Brain microvascular endothelial cell (primary cell): ENCODE measurements around the gene SMU1.
A peak's percentile ranks its signal among the peaks of the same experiment; 100 is the strongest.

Experiments
- DNase-seq: peaks from one replicate; pipeline ENCODE4 v3.0.0-alpha.2; 2020
- H3K27ac ChIP-seq: fragments of 250-450 bp; sonication (Bioruptor Pico); 2 replicates; pipeline ENCODE4 v1.5.1; 2020; ENCODE audit warnings: mild to moderate bottlenecking, moderate library complexity
- H3K27me3 ChIP-seq: fragments of 250-450 bp; sonication (Bioruptor Pico); replicated peaks from 2 replicates; pipeline ENCODE4 v1.5.1; 2020; ENCODE audit warnings: mild to moderate bottlenecking
- H3K36me3 ChIP-seq: fragments of 250-450 bp; sonication (Bioruptor Pico); replicated peaks from 2 replicates; pipeline ENCODE4 v1.5.1; 2020; ENCODE audit warnings: mild to moderate bottlenecking
- H3K4me3 ChIP-seq: 2 replicates; pipeline ENCODE4 v1.5.1; 2011; ENCODE audit warnings: low read depth, mild to moderate bottlenecking, control low read depth, low read length, moderate library complexity
- CTCF ChIP-seq: IDR thresholded peaks from 2 replicates; pipeline ENCODE4 v1.5.1; 2011; ENCODE audit warnings: low read depth, mild to moderate bottlenecking, moderate library complexity, low read length, control low read depth, inconsistent platforms; ENCODE audit errors: missing control alignments
- in situ Hi-C: cut with HindIII; loops from 2 replicates; pipeline ENCODE4 v1.10.0; 2017; ENCODE audit warnings: low sequenced_read_pairs, low pct_ligation_motif_present

SMU1 gene

GRCh38 chr9:33076046-33077004 lies at the start of gene SMU1:
TSS of gene SMU1 (minus strand) at chr9:33076674. CDS start at chr9:33076608, 66 bp downstream.
- peak within 1 kb of the TSS; percentile 91 for H3K27ac ChIP-seq
- peaks cover 8% of the 10 kb centered on the region for H3K36me3 ChIP-seq
- no peak for TF ChIP-seq CTCF
- DNase-seq, result peak; percentile 95
- peak within 1 kb of the TSS; percentile 98 for H3K4me3 ChIP-seq
- in situ Hi-C loops, result no loop called here
- no peaks in the 10 kb centered on the region for H3K27me3 ChIP-seq

- no peak overlapping the region for H3K27ac ChIP-seq
- no peak overlapping the region for H3K4me3 ChIP-seq
- no peak for TF ChIP-seq CTCF
- in situ Hi-C loops, result no loop called here
- H3K27me3 ChIP-seq, result no peaks in the 10 kb centered on the region
- H3K36me3 ChIP-seq, result peaks cover 22% of the 10 kb centered on the region
- DNase-seq, result no peak
These were observed 49.0 kb upstream of the SMU1 start for GRCh38 chr9:33125461-33125860.

- Histone ChIP-seq H3K36me3 (peaks cover 22% of the 10 kb centered on the region), H3K27ac (no peak overlapping the region), H3K27me3 (no peaks in the 10 kb centered on the region), H3K4me3 (no peak overlapping the region)
- DNase-seq, result no peak
- no peak for TF ChIP-seq CTCF
- in situ Hi-C loops, result no loop called here
These were observed 48.4 kb upstream of the SMU1 start for GRCh38 chr9:33124751-33125381.

GRCh38 chr9:33124046-33124445 lies 47.6 kb upstream of the SMU1 start:
- H3K27me3 ChIP-seq, result no peaks in the 10 kb centered on the region
- H3K4me3 ChIP-seq, result no peak overlapping the region
- in situ Hi-C loops, result no loop called here
- DNase-seq, result no peak
- no peak overlapping the region for H3K27ac ChIP-seq
- TF ChIP-seq CTCF, result no peak
- peaks cover 18% of the 10 kb centered on the region for H3K36me3 ChIP-seq

GRCh38 chr9:33123407-33124031 lies 47.0 kb upstream of the SMU1 start:
- H3K27me3 ChIP-seq, result no peaks in the 10 kb centered on the region
- no peak overlapping the region for H3K27ac ChIP-seq
- no peak overlapping the region for H3K4me3 ChIP-seq
- peaks cover 14% of the 10 kb centered on the region for H3K36me3 ChIP-seq
- in situ Hi-C loops, result no loop called here
- DNase-seq, result no peak
- no peak for TF ChIP-seq CTCF
